Hepatocyte (in vitro differentiated cells): ENCODE data around the gene PRRG1.
"Not testable (repeated sequence)": the region's sequence is repeated elsewhere in the genome, so short reads cannot be mapped to it uniquely, and the experiment has no call there.

ENCODE experiments used
- CTCF ChIP-seq: fragments of 200-600 bp; sonication (generic); IDR thresholded peaks from 2 replicates; pipeline ENCODE4 v1.5.1; 2016; ENCODE audit warnings: antibody characterized with exemption, mild to moderate bottlenecking; ENCODE audit not compliant: poor library complexity
- EZH2 ChIP-seq: fragments of 200-600 bp; sonication (generic); IDR thresholded peaks from 2 replicates; pipeline ENCODE4 v1.6.1; 2016; ENCODE audit warnings: antibody characterized with exemption, mild to moderate bottlenecking, borderline replicate concordance
- EZH2phosphoT487 ChIP-seq: fragments of 200-600 bp; sonication (generic); IDR thresholded peaks from one replicate; pipeline ENCODE4 v1.6.1; 2018; ENCODE audit warnings: antibody characterized with exemption, mild to moderate bottlenecking, low read depth, moderate library complexity; ENCODE audit not compliant: unreplicated experiment, severe bottlenecking

- peak; percentile 39 for TF ChIP-seq CTCF
- not testable (repeated sequence) for TF ChIP-seq EZH2, EZH2phosphoT487
Observed at GRCh38 chrX:37495760-37496159, 146.6 kb downstream of the PRRG1 start.
